ENCODE measurements around the gene GRM8. TPM values are rescaled to one million over a fixed set of nuclear protein-coding genes. Genes with fewer than 3 reads are reported as not detected.

The GRM8 gene
- polyA plus RNA-seq, 2 of the 4 experiments (the other 2 are of a cell fraction), result 0.06 TPM; not detected in 1

- no peak for DNase-seq (ENCODE audit: low read depth in 1 of 2, low spot score in 1 of 2)
- TF ChIP-seq NR3C1 (IDR thresholded peaks at IDR 0.05) (no peak), REST (IDR thresholded peaks at IDR 0.05) (no peak), HOXB13 (CRISPR knock-in tag; IDR thresholded peaks at IDR 0.05; ENCODE audit: low read depth) (no peak), ATOH8 (CRISPR knock-in tag; IDR thresholded peaks at IDR 0.05; ENCODE audit: low read depth) (no peak), EP300 (IDR thresholded peaks at IDR 0.05) (no peak)
- no peak overlapping the region for H3K4me2 ChIP-seq
- no peaks in the 10 kb centered on the region for H3K9me3 ChIP-seq
- H3K4me3 ChIP-seq, result no peak overlapping the region
- no peak for ATAC-seq
- H3K27ac ChIP-seq, result no peak overlapping the region
- peak; percentile 18 for FAIRE-seq
- no peaks in the 10 kb centered on the region for H3K4me1 ChIP-seq
- ChIA-PET POLR2A (no interaction called here), CTCF (interaction anchor here (0.6 to 1.5 kb wide), 3 partner anchors 12 to 279 kb away, joined by 3 read pairs; no protein-coding TSS in a partner anchor)
- WGBS (ENCODE audit: missing lambda C conversion rate), result 1% methylated on average over 2 of the region's 2 CpGs
Measured at GRCh38 chr7:127135871-127136485, 116.8 kb downstream of the GRM8 start.

GRCh38 chr7:127123220-127123619 lies 129.5 kb downstream of the GRM8 start:
- no peak for ATAC-seq
- Histone ChIP-seq H3K9me3 (no peaks in the 10 kb centered on the region), H3K4me1 (no peaks in the 10 kb centered on the region), H3K4me2 (no peak overlapping the region), H3K27ac (no peak overlapping the region), H3K4me3 (no peak overlapping the region)
- FAIRE-seq, result no peak
- ChIA-PET CTCF (no interaction called here), POLR2A (no interaction called here)
- TF ChIP-seq HOXB5 (CRISPR knock-in tag; IDR thresholded peaks at IDR 0.05), result no peak
- no peak for TF ChIP-seq MAX (IDR thresholded peaks at IDR 0.05)
- TF ChIP-seq EHMT2 (IDR thresholded peaks at IDR 0.05; ENCODE audit: low read depth), result no peak
- 6% methylated on average over 4 of the region's 4 CpGs for WGBS (ENCODE audit: missing lambda C conversion rate)
- no peak for DNase-seq (ENCODE audit: low read depth in 1 of 2, low spot score in 1 of 2)

GRCh38 chr7:127119517-127119916 lies 133.2 kb downstream of the GRM8 start:
- POLR2A ChIA-PET, result no interaction called here
- DNase-seq (ENCODE audit: low read depth in 1 of 2, low spot score in 1 of 2) (no peak), ATAC-seq (no peak), FAIRE-seq (no peak)
- Histone ChIP-seq H3K4me1 (no peaks in the 10 kb centered on the region), H3K27ac (no peak overlapping the region), H3K9me3 (no peaks in the 10 kb centered on the region), H3K4me3 (no peak overlapping the region), H3K4me2 (no peak overlapping the region)
- WGBS (ENCODE audit: missing lambda C conversion rate), result 0% methylated on average over 2 of the region's 2 CpGs
- CTCF ChIA-PET, result no interaction called here
- TF ChIP-seq RAD21 (conservative IDR thresholded peaks at IDR 0.05 in 1 of 2, IDR thresholded peaks at IDR 0.05 in 1 of 2) (no peak), HMGXB4 (CRISPR knock-in tag; IDR thresholded peaks at IDR 0.05; ENCODE audit: borderline replicate concordance) (no peak), ZFP36 (IDR thresholded peaks at IDR 0.05; ENCODE audit: borderline replicate concordance, partially characterized antibody) (no peak), HEYL (CRISPR knock-in tag; IDR thresholded peaks at IDR 0.05) (no peak)
